Stimulated activated naive CD8-positive, alpha-beta T cell treated with anti-CD3 and anti-CD28 coated beads, Interleukin-15, amount 100 ng/mL, for 72 hours (primary cell): ENCODE measurements around the gene BCAS4.
"Not testable (repeated sequence)": the region's sequence is repeated elsewhere in the genome, so short reads cannot be mapped to it uniquely, and the experiment has no call there.

Experiments
- ATAC-seq: fragments of 150-1000 bp; cut with Tn5 transposase; 2 replicates; pipeline ENCODE4 v1.10.0; 2021; ENCODE audit warnings: mild to moderate bottlenecking, moderate library complexity
- DNase-seq, 2 donors: peaks; one replicate each; pipeline ENCODE4 v3.0.0; 2021 to 2022
- H3K27ac Mint-ChIP-seq, 2 donors: one replicate each; pipeline ENCODE4 v1.8.0; 2022; ENCODE audit warnings: mild to moderate bottlenecking in 2 of 2, mixed read lengths in 2 of 2, moderate library complexity in 2 of 2
- H3K27me3 Mint-ChIP-seq: one replicate; pipeline ENCODE4 v1.8.0; 2022; ENCODE audit warnings: mixed read lengths
- H3K4me1 Mint-ChIP-seq: one replicate; pipeline ENCODE4 v1.8.0; 2022; ENCODE audit warnings: mild to moderate bottlenecking, mixed read lengths
- H3K4me3 Mint-ChIP-seq, 2 donors: one replicate each; pipeline ENCODE4 v1.8.0; 2022; ENCODE audit warnings: mild to moderate bottlenecking in 2 of 2, mixed read lengths in 2 of 2, moderate library complexity in 1 of 2
- H3K9me3 Mint-ChIP-seq, 2 donors: one replicate each; pipeline ENCODE4 v1.8.0; 2022; ENCODE audit warnings: mixed read lengths in 2 of 2

BCAS4 gene

GRCh38 chr20:50765251-50765650, 29.6 kb upstream of the BCAS4 start:
- H3K27me3 Mint-ChIP-seq, ATAC-seq, DNase-seq, H3K9me3 Mint-ChIP-seq, H3K4me1 Mint-ChIP-seq, H3K27ac Mint-ChIP-seq, H3K4me3 Mint-ChIP-seq: not testable (repeated sequence)

GRCh38 chr20:50765674-50766073, 29.2 kb upstream of the BCAS4 start:
- Mint-ChIP-seq H3K4me3 (no peak overlapping the region), H3K27ac (no peak overlapping the region), H3K4me1 (no peaks in the 10 kb centered on the region), H3K27me3 (no peaks in the 10 kb centered on the region), H3K9me3 (no peaks in the 10 kb centered on the region)
- ATAC-seq (no peak), DNase-seq (no peak)

- not testable (repeated sequence) for H3K9me3 Mint-ChIP-seq, ATAC-seq, H3K27me3 Mint-ChIP-seq, H3K4me3 Mint-ChIP-seq, H3K27ac Mint-ChIP-seq, DNase-seq
- H3K4me1 Mint-ChIP-seq = peaks cover 11% of the 10 kb centered on the region
Observed at GRCh38 chr20:50766955-50767809, 27.7 kb upstream of the BCAS4 start.

- not testable (repeated sequence) for ATAC-seq, H3K4me3 Mint-ChIP-seq, H3K27ac Mint-ChIP-seq, H3K27me3 Mint-ChIP-seq, H3K9me3 Mint-ChIP-seq, DNase-seq
- peaks cover 11% of the 10 kb centered on the region for H3K4me1 Mint-ChIP-seq
Observed at GRCh38 chr20:50768991-50769390, 25.9 kb upstream of the BCAS4 start.

- DNase-seq, H3K4me3 Mint-ChIP-seq, ATAC-seq, H3K27me3 Mint-ChIP-seq, H3K9me3 Mint-ChIP-seq, H3K27ac Mint-ChIP-seq: not testable (repeated sequence)
- peaks cover 11% of the 10 kb centered on the region for H3K4me1 Mint-ChIP-seq
Observed at GRCh38 chr20:50769551-50770085, 25.2 kb upstream of the BCAS4 start.

GRCh38 chr20:50771419-50772080, 23.3 kb upstream of the BCAS4 start:
- H3K27me3 Mint-ChIP-seq, H3K9me3 Mint-ChIP-seq, ATAC-seq, DNase-seq, H3K4me3 Mint-ChIP-seq: not testable (repeated sequence)
- peak overlapping the region; percentile 8 to 12 for H3K27ac Mint-ChIP-seq
- H3K4me1 Mint-ChIP-seq = peaks cover 11% of the 10 kb centered on the region

GRCh38 chr20:50772420-50773185, 22.3 kb upstream of the BCAS4 start:
- ATAC-seq (no peak), DNase-seq (no peak)
- Mint-ChIP-seq H3K27ac (no peak overlapping the region), H3K4me3 (no peak overlapping the region), H3K4me1 (peaks cover 11% of the 10 kb centered on the region), H3K27me3 (no peaks in the 10 kb centered on the region), H3K9me3 (no peaks in the 10 kb centered on the region)

- Mint-ChIP-seq H3K27ac (peak overlapping the region in 1 of 2 donors; percentile 65), H3K4me3 (no peak overlapping the region), H3K27me3 (no peaks in the 10 kb centered on the region), H3K4me1 (peaks cover 11% of the 10 kb centered on the region), H3K9me3 (no peaks in the 10 kb centered on the region)
- no peak for ATAC-seq
- DNase-seq = no peak
Observed at GRCh38 chr20:50774515-50774914, 20.3 kb upstream of the BCAS4 start.

- peaks cover 8% of the 10 kb centered on the region for H3K27me3 Mint-ChIP-seq
- no peaks in the 10 kb centered on the region for H3K9me3 Mint-ChIP-seq
- peaks cover 7% of the 10 kb centered on the region for H3K4me1 Mint-ChIP-seq
- DNase-seq (no peak), ATAC-seq (no peak)
- H3K27ac Mint-ChIP-seq = no peak overlapping the region
- H3K4me3 Mint-ChIP-seq = no peak overlapping the region
Observed at GRCh38 chr20:50776122-50776817, 18.6 kb upstream of the BCAS4 start.

GRCh38 chr20:50777373-50777772, 17.5 kb upstream of the BCAS4 start:
- no peak overlapping the region for H3K27ac Mint-ChIP-seq
- no peak overlapping the region for H3K4me3 Mint-ChIP-seq
- DNase-seq (no peak), ATAC-seq (no peak)
- H3K27me3 Mint-ChIP-seq = peaks cover 8% of the 10 kb centered on the region
- H3K9me3 Mint-ChIP-seq = no peaks in the 10 kb centered on the region
- H3K4me1 Mint-ChIP-seq = no peaks in the 10 kb centered on the region

GRCh38 chr20:50778994-50779393, 15.9 kb upstream of the BCAS4 start:
- ATAC-seq, H3K4me3 Mint-ChIP-seq, H3K27ac Mint-ChIP-seq, H3K27me3 Mint-ChIP-seq, DNase-seq, H3K4me1 Mint-ChIP-seq, H3K9me3 Mint-ChIP-seq: not testable (repeated sequence)

- no peak overlapping the region for H3K4me3 Mint-ChIP-seq
- H3K27me3 Mint-ChIP-seq = peaks cover 8% of the 10 kb centered on the region
- H3K4me1 Mint-ChIP-seq = no peaks in the 10 kb centered on the region
- no peaks in the 10 kb centered on the region for H3K9me3 Mint-ChIP-seq
- no peak for DNase-seq
- H3K27ac Mint-ChIP-seq = no peak overlapping the region
- ATAC-seq = no peak
Observed at GRCh38 chr20:50783390-50783789, 11.5 kb upstream of the BCAS4 start.

GRCh38 chr20:50783903-50784302, 11.0 kb upstream of the BCAS4 start:
- Mint-ChIP-seq H3K4me3 (no peak overlapping the region), H3K27ac (no peak overlapping the region), H3K4me1 (no peaks in the 10 kb centered on the region), H3K27me3 (peaks cover 8% of the 10 kb centered on the region), H3K9me3 (no peaks in the 10 kb centered on the region)
- ATAC-seq (no peak), DNase-seq (no peak)

GRCh38 chr20:50784464-50784863, 10.4 kb upstream of the BCAS4 start:
- no peak overlapping the region for H3K4me3 Mint-ChIP-seq
- ATAC-seq (no peak), DNase-seq (no peak)
- no peaks in the 10 kb centered on the region for H3K4me1 Mint-ChIP-seq
- H3K27ac Mint-ChIP-seq = peak overlapping the region in 1 of 2 donors; percentile 74
- H3K27me3 Mint-ChIP-seq = peaks cover 8% of the 10 kb centered on the region
- no peaks in the 10 kb centered on the region for H3K9me3 Mint-ChIP-seq

- Mint-ChIP-seq H3K27me3 (no peaks in the 10 kb centered on the region), H3K9me3 (no peaks in the 10 kb centered on the region), H3K4me1 (peaks cover 13% of the 10 kb centered on the region), H3K4me3 (no peak overlapping the region), H3K27ac (no peak overlapping the region)
- ATAC-seq = no peak
- DNase-seq = no peak
Observed at GRCh38 chr20:50786703-50787102, 8.2 kb upstream of the BCAS4 start.
